ENCODE results near the gene CDK5.
A peak's percentile ranks its signal among the peaks of the same experiment; 100 is the strongest.

Gene CDK5

DNA sequence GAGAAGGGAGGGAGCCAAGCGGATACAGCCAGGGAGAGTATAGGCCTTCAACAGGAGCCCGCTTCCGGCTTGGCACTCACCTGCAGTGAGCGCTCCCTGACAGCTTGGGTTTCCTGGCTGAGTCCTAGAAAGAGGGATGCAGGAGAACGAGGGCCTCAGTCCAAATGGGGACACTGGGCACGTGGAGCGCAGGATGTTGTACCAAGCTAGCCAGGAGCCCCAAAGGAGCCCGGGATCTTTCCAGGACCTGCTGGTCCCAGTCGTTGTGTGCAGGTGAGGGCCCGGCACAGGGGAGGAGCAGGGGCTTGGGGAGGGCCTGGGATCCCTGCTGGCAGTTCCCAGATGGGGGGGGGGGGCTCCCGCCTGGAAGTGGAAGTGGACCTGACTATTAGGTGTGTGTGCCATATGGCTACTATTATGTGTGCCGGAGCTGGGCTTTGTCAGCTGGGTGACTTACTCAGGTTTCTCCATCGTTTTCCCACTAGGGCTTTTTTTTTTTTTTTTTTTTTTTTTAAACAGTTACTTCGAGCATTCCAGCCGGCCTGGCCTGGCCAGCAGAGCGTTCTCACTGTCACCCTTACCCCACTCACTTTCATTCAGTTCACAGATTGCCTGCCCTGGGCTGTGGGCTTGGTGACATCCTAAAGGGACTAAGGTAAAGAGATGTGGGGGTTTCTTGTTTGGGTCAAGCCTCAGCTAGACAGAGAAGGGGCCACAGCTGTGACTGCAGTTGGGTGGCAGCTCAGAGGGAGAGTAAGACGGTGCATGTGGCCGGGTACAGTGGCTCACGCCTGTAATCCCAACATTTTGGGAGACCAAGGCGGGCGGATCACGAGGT is 32.4 kb upstream of the CDK5 start:
- TF ChIP-seq, protein P1, sequence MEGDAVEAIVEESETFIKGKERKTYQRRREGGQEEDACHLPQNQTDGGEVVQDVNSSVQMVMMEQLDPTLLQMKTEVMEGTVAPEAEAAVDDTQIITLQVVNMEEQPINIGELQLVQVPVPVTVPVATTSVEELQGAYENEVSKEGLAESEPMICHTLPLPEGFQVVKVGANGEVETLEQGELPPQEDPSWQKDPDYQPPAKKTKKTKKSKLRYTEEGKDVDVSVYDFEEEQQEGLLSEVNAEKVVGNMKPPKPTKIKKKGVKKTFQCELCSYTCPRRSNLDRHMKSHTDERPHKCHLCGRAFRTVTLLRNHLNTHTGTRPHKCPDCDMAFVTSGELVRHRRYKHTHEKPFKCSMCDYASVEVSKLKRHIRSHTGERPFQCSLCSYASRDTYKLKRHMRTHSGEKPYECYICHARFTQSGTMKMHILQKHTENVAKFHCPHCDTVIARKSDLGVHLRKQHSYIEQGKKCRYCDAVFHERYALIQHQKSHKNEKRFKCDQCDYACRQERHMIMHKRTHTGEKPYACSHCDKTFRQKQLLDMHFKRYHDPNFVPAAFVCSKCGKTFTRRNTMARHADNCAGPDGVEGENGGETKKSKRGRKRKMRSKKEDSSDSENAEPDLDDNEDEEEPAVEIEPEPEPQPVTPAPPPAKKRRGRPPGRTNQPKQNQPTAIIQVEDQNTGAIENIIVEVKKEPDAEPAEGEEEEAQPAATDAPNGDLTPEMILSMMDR (IDR thresholded peaks at IDR 0.05) = no peak

- TF ChIP-seq, protein P1 (IDR thresholded peaks at IDR 0.05) = no peak
Measured at GRCh38 chr7:151088856-151089699, 31.4 kb upstream of the CDK5 start.

GRCh38 chr7:151088019-151088855 is 30.5 kb upstream of the CDK5 start:
- TF ChIP-seq, protein P1 (IDR thresholded peaks at IDR 0.05) = no peak

- TF ChIP-seq, protein P1 (IDR thresholded peaks at IDR 0.05) = peak; percentile 53
Measured at GRCh38 chr7:151087245-151088018, 29.7 kb upstream of the CDK5 start.

- TF ChIP-seq, protein P1 (IDR thresholded peaks at IDR 0.05) = no peak
Measured at GRCh38 chr7:151086802-151087244, 29.1 kb upstream of the CDK5 start.

GRCh38 chr7:151085691-151086620 is 28.3 kb upstream of the CDK5 start, which contains the start of gene AGAP3:
Gene AGAP3, plus strand, starts transcription at chr7:151086475. Its CDS starts 267 bp downstream, at chr7:151086742.
- TF ChIP-seq, protein P1 (IDR thresholded peaks at IDR 0.05) = no peak

All from LNCAP (cell line).